CD4-positive, alpha-beta T cell (primary cell): ENCODE data around the gene WNK2. TPM values are rescaled to one million over a fixed set of nuclear protein-coding genes. Genes with fewer than 3 reads are reported as not detected.
A peak's percentile ranks its signal among the peaks of the same experiment; 100 is the strongest.

Experiments used
- ATAC-seq: fragments of 200-7000 bp; cut with Tn5 transposase; one replicate; pipeline ENCODE4 v1.10.0; 2022; ENCODE audit warnings: mild to moderate bottlenecking; ENCODE audit not compliant: poor library complexity
- CTCF ChIA-PET: fragments of 350-600 bp; sonication (Branson Sonifier 250); formaldehyde crosslinking; loops from one replicate; lab custom pipeline; 2021; ENCODE audit warnings: antibody characterized with exemption, inconsistent platforms; lab: Charles Lee
- POLR2A ChIA-PET: fragments of 350-600 bp; sonication (Branson Sonifier 250); formaldehyde crosslinking; loops from one replicate; lab custom pipeline; 2021; ENCODE audit warnings: antibody characterized with exemption, inconsistent platforms; lab: Charles Lee
- DNase-seq, 14 experiments: peaks; one replicate each; pipeline ENCODE4 v3.0.0-alpha.2; 2013 to 2020; ENCODE audit warnings: mixed read lengths in 2 of 14
- H3K27ac ChIP-seq, 2 donors: one replicate each; pipeline versions ENCODE4 v1.5.1 to v1.7.0; 2013; ENCODE audit warnings: low read length in 2 of 2, low read depth in 1 of 2, mild to moderate bottlenecking in 1 of 2
- H3K27me3 ChIP-seq, 2 experiments: 1 replicate in 1 of 2; 2 replicates in 1 of 2; pipeline versions ENCODE4 v1.6.1 to v1.7.0; 2013; ENCODE audit warnings: low read length in 2 of 2, control low read depth in 1 of 2, mild to moderate bottlenecking in 1 of 2, moderate library complexity in 1 of 2; ENCODE audit not compliant: insufficient read depth in 2 of 2, control insufficient read depth in 1 of 2
- H3K36me3 ChIP-seq: one replicate; pipeline ENCODE4 v1.6.1; 2013; ENCODE audit warnings: low read length, control low read depth; ENCODE audit not compliant: insufficient read depth
- H3K4me1 ChIP-seq: one replicate; pipeline ENCODE4 v1.6.1; 2013; ENCODE audit warnings: low read length, control low read depth; ENCODE audit not compliant: insufficient read depth
- H3K4me3 ChIP-seq: one replicate; pipeline ENCODE4 v1.5.1; 2013; ENCODE audit warnings: mild to moderate bottlenecking, low read length, moderate library complexity
- H3K9me3 ChIP-seq, 2 experiments: 1 replicate in 1 of 2; 2 replicates in 1 of 2; pipeline versions ENCODE4 v1.6.1 to v1.7.0; 2013; ENCODE audit warnings: low read length in 2 of 2, mild to moderate bottlenecking in 2 of 2, control low read depth in 1 of 2, moderate library complexity in 1 of 2; ENCODE audit not compliant: control insufficient read depth in 1 of 2, insufficient read depth in 1 of 2
- H3K27ac Mint-ChIP-seq: one replicate; pipeline ENCODE4 v1.8.0; 2020; ENCODE audit warnings: mixed read lengths
- H3K27me3 Mint-ChIP-seq: one replicate; pipeline ENCODE4 v1.8.0; 2021; ENCODE audit warnings: mixed read lengths
- H3K36me3 Mint-ChIP-seq: one replicate; pipeline ENCODE4 v1.8.0; 2021; ENCODE audit warnings: low read depth, mixed read lengths
- H3K4me1 Mint-ChIP-seq: one replicate; pipeline ENCODE4 v1.8.0; 2021; ENCODE audit warnings: low read depth, mixed read lengths
- H3K4me3 Mint-ChIP-seq: one replicate; pipeline ENCODE4 v1.8.0; 2020; ENCODE audit warnings: mild to moderate bottlenecking, mixed read lengths
- H3K9me3 Mint-ChIP-seq: one replicate; pipeline ENCODE4 v1.8.0; 2020; ENCODE audit warnings: mixed read lengths
- CTCF ChIP-seq: fragments of 200-600 bp; IDR thresholded peaks from one replicate; pipeline ENCODE4 v1.8.0; 2022; ENCODE audit warnings: antibody characterized with exemption, mild to moderate bottlenecking
- intact Hi-C, 2 experiments: fragments of 100-400 bp; cut with DNase I in 1 of 2; cut with micrococcal nuclease in 1 of 2; formaldehyde crosslinking; loops; one replicate each; pipeline versions ENCODE4 v1.15.1 to v1.9.0; 2023 to 2025; cut with DNase I, micrococcal nuclease
- total RNA-seq, 174 experiments: library from RNA in 2 of 174; stranded (reverse) in 2 of 174; gene quantifications; one replicate each; pipeline ENCODE4 v1.2.3 and lab custom pipeline; 2021 to 2026

WNK2 gene
- total RNA-seq, 2 experiments from 2014 or later = 0.19 to 0.22 TPM

- peak; percentile 12 for TF ChIP-seq CTCF
- Mint-ChIP-seq H3K27ac (no peak overlapping the region), H3K36me3 (no peaks in the 10 kb centered on the region), H3K9me3 (no peaks in the 10 kb centered on the region), H3K4me3 (no peak overlapping the region), H3K27me3 (no peaks in the 10 kb centered on the region), H3K4me1 (no peaks in the 10 kb centered on the region)
- Histone ChIP-seq H3K9me3 (no peaks in the 10 kb centered on the region), H3K36me3 (no peaks in the 10 kb centered on the region), H3K27ac (no peak overlapping the region), H3K27me3 (no peaks in the 10 kb centered on the region), H3K4me3 (no peak overlapping the region), H3K4me1 (peaks cover 8% of the 10 kb centered on the region)
- DNase-seq (peak in 4 of 14 experiments; percentile 10 to 31 (median 26)), ATAC-seq (no peak)
- ChIA-PET CTCF (interaction anchor here (1.2 kb wide), 1 partner anchor 151 kb away, joined by 3 read pairs; no protein-coding TSS in a partner anchor), POLR2A (no interaction called here)
- intact Hi-C loops = loop anchor here (5.0 to 10.0 kb wide), 3 partner anchors 300 to 460 kb away; no protein-coding TSS in a partner anchor
Observed at GRCh38 chr9:93304574-93305496, 120.9 kb downstream of the WNK2 start.

- no peaks in the 10 kb centered on the region for H3K36me3 Mint-ChIP-seq
- POLR2A ChIA-PET = no interaction called here
- CTCF ChIA-PET = interaction anchor here (1.2 kb wide), 1 partner anchor 152 kb away, joined by 3 read pairs; no protein-coding TSS in a partner anchor
- H3K27me3 Mint-ChIP-seq = no peaks in the 10 kb centered on the region
- no peak for TF ChIP-seq CTCF
- H3K9me3 Mint-ChIP-seq = no peaks in the 10 kb centered on the region
- Histone ChIP-seq H3K36me3 (no peaks in the 10 kb centered on the region), H3K27ac (no peak overlapping the region), H3K9me3 (no peaks in the 10 kb centered on the region), H3K4me1 (peaks cover 8% of the 10 kb centered on the region), H3K4me3 (no peak overlapping the region), H3K27me3 (no peaks in the 10 kb centered on the region)
- DNase-seq (peak in 1 of 14 experiments; percentile 9), ATAC-seq (no peak)
- no peaks in the 10 kb centered on the region for H3K4me1 Mint-ChIP-seq
- intact Hi-C loops = loop anchor here (10.0 kb wide), 2 partner anchors 301 to 461 kb away; no protein-coding TSS in a partner anchor
- no peak overlapping the region for H3K4me3 Mint-ChIP-seq
- H3K27ac Mint-ChIP-seq = no peak overlapping the region
Observed at GRCh38 chr9:93305497-93306020, 121.6 kb downstream of the WNK2 start.

DNA sequence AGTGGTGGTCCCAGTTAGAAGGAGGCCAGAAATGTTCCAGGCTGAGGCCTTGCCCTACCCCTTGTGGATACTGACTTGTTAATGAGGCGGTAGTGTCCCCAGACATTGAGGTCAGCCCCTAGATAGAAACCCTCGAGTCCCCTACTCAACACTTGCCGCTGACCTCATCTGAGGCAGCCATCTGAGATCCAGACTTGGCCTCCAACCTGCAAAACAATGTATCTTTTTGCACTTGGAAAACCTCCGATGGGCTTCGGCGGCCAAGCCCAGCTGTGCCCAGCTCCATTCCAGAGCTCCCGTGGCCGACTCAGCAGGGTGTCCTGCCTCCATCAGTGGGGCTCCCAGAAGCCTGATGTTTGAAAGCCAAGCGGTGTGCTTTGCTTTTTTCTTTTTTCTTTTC is 122.1 kb downstream of the WNK2 start:
- no peaks in the 10 kb centered on the region for H3K9me3 Mint-ChIP-seq
- peaks cover 8% of the 10 kb centered on the region for H3K4me1 ChIP-seq
- intact Hi-C loops = loop anchor here (10.0 kb wide), 2 partner anchors 301 to 461 kb away; no protein-coding TSS in a partner anchor
- no peaks in the 10 kb centered on the region for H3K27me3 ChIP-seq
- ChIA-PET CTCF (no interaction called here), POLR2A (no interaction called here)
- H3K4me1 Mint-ChIP-seq = no peaks in the 10 kb centered on the region
- DNase-seq (no peak), ATAC-seq (no peak)
- no peaks in the 10 kb centered on the region for H3K27me3 Mint-ChIP-seq
- no peak overlapping the region for H3K27ac Mint-ChIP-seq
- no peaks in the 10 kb centered on the region for H3K36me3 Mint-ChIP-seq
- H3K36me3 ChIP-seq = no peaks in the 10 kb centered on the region
- no peak overlapping the region for H3K4me3 ChIP-seq
- no peaks in the 10 kb centered on the region for H3K9me3 ChIP-seq
- no peak overlapping the region for H3K4me3 Mint-ChIP-seq
- H3K27ac ChIP-seq = no peak overlapping the region
- TF ChIP-seq CTCF = no peak
